ENCODE measurements around the gene PPM1L.

Gene PPM1L

GRCh38 chr3:160763073-160763472 lies 7.0 kb downstream of the PPM1L start:
- H3K4me3 ChIP-seq (ENCODE audit: low read depth, low read length): no peak overlapping the region
- TF ChIP-seq, protein P1, sequence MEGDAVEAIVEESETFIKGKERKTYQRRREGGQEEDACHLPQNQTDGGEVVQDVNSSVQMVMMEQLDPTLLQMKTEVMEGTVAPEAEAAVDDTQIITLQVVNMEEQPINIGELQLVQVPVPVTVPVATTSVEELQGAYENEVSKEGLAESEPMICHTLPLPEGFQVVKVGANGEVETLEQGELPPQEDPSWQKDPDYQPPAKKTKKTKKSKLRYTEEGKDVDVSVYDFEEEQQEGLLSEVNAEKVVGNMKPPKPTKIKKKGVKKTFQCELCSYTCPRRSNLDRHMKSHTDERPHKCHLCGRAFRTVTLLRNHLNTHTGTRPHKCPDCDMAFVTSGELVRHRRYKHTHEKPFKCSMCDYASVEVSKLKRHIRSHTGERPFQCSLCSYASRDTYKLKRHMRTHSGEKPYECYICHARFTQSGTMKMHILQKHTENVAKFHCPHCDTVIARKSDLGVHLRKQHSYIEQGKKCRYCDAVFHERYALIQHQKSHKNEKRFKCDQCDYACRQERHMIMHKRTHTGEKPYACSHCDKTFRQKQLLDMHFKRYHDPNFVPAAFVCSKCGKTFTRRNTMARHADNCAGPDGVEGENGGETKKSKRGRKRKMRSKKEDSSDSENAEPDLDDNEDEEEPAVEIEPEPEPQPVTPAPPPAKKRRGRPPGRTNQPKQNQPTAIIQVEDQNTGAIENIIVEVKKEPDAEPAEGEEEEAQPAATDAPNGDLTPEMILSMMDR (IDR thresholded peaks at IDR 0.05; ENCODE audit: low read depth, low read length): no peak
- DNase-seq (ENCODE audit: low read depth, low spot score): no peak
- in situ Hi-C loops (cut with HindIII; ENCODE audit: low sequenced_read_pairs): no loop called here

- in situ Hi-C loops (cut with HindIII; ENCODE audit: low sequenced_read_pairs): no loop called here
- no peak for DNase-seq (ENCODE audit: low read depth, low spot score)
- TF ChIP-seq, protein P1 (IDR thresholded peaks at IDR 0.05; ENCODE audit: low read depth, low read length): no peak
- H3K4me3 ChIP-seq (ENCODE audit: low read depth, low read length): no peak overlapping the region
These were observed 9.2 kb downstream of the PPM1L start for GRCh38 chr3:160765211-160765610.

DNA sequence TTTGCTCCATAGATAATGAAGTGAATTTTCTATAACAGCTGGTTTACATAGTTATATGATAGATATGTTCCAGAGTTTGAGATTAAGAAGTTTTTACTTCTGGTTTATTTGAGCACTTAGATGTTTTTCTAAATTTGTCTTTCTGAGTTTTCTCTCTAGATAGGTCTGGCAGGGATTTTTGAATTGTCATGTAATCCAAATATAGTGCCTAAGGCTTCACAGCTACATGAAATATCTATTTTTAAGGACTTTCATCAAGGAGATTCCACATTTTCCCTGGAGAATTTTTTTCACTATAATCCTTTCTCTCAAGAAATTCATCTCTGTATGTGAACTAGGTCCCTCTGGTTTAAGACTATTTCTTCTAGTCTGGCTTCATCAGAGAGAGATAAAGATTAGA lies 12.0 kb downstream of the PPM1L start:
- no peak for DNase-seq (ENCODE audit: low read depth, low spot score)
- in situ Hi-C loops (cut with HindIII; ENCODE audit: low sequenced_read_pairs): no loop called here
- no peak overlapping the region for H3K4me3 ChIP-seq (ENCODE audit: low read depth, low read length)
- TF ChIP-seq, protein P1 (IDR thresholded peaks at IDR 0.05; ENCODE audit: low read depth, low read length): no peak

GRCh38 chr3:160768918-160769317 lies 12.9 kb downstream of the PPM1L start:
- H3K4me3 ChIP-seq (ENCODE audit: low read depth, low read length): no peak overlapping the region
- in situ Hi-C loops (cut with HindIII; ENCODE audit: low sequenced_read_pairs): no loop called here
- TF ChIP-seq, protein P1 (IDR thresholded peaks at IDR 0.05; ENCODE audit: low read depth, low read length): no peak
- DNase-seq (ENCODE audit: low read depth, low spot score): no peak

- H3K4me3 ChIP-seq (ENCODE audit: low read depth, low read length): no peak overlapping the region
- TF ChIP-seq, protein P1 (IDR thresholded peaks at IDR 0.05; ENCODE audit: low read depth, low read length): no peak
- DNase-seq (ENCODE audit: low read depth, low spot score): no peak
- in situ Hi-C loops (cut with HindIII; ENCODE audit: low sequenced_read_pairs): no loop called here
These were observed 15.9 kb downstream of the PPM1L start for GRCh38 chr3:160771811-160772459.

DNA sequence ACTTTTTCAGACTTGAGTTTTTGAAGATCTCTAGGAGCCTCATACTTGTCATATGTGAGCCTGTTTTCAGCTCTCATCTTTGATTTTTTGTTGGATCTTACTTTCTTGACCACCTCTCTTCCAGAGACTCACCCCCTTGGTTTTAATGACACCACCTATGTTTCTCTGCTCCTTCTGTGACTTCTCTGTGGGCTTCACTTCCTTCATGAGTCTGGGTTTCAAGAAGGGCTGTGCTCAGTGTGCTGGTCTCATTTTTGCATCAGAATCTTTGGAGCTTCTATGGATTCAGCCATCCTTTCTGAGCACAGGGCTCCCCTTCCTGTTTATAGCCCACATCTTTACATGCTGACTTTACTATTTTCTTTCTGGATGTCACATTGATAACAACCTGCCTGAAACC lies 17.7 kb downstream of the PPM1L start:
- in situ Hi-C loops (cut with HindIII; ENCODE audit: low sequenced_read_pairs): no loop called here
- H3K4me3 ChIP-seq (ENCODE audit: low read depth, low read length): no peak overlapping the region
- TF ChIP-seq, protein P1 (IDR thresholded peaks at IDR 0.05; ENCODE audit: low read depth, low read length): no peak
- no peak for DNase-seq (ENCODE audit: low read depth, low spot score)
